B cell (primary cell): ENCODE data around the gene PSORS1C1. TPM values are rescaled to one million over a fixed set of nuclear protein-coding genes. Genes with fewer than 3 reads are reported as not detected.

Experiments used
- ATAC-seq: fragments of 200-7000 bp; cut with Tn5 transposase; one replicate; pipeline ENCODE4 v1.10.0; 2021; ENCODE audit warnings: low read depth, mild to moderate bottlenecking, moderate number of reproducible peaks, moderate library complexity
- CTCF ChIA-PET: fragments of 350-600 bp; sonication (Branson Sonifier 250); formaldehyde crosslinking; loops from one replicate; lab custom pipeline; 2021; ENCODE audit warnings: antibody characterized with exemption, inconsistent platforms; lab: Charles Lee
- POLR2A ChIA-PET: fragments of 350-600 bp; sonication (Branson Sonifier 250); formaldehyde crosslinking; loops from one replicate; lab custom pipeline; 2021; ENCODE audit warnings: antibody characterized with exemption; lab: Charles Lee
- DNase-seq: peaks from one replicate; pipeline ENCODE4 v3.0.0; 2013
- H2AFZ ChIP-seq: 2 replicates; pipeline ENCODE4 v1.6.1; 2012; ENCODE audit warnings: mild to moderate bottlenecking, low read depth, low read length; ENCODE audit not compliant: insufficient read depth, poor library complexity, severe bottlenecking
- H3K27ac ChIP-seq, 2 donors: 1 replicate in 1 of 2; 2 replicates in 1 of 2; pipeline ENCODE4 v1.5.1; 2012 to 2013; ENCODE audit warnings: low read length in 2 of 2, mild to moderate bottlenecking in 2 of 2, moderate library complexity in 1 of 2
- H3K27me3 ChIP-seq, 4 experiments: fragments of 200-600 bp in 1 of 4; sonication (generic) in 1 of 4; replicated peaks in 1 of 4; 1 replicate in 2 of 4; 2 replicates in 2 of 4; pipeline versions ENCODE4 v1.6.1 to v1.7.0; 2013 to 2016; ENCODE audit warnings: low read length in 3 of 4, mild to moderate bottlenecking in 2 of 4, mixed read lengths in 1 of 4, moderate library complexity in 1 of 4; ENCODE audit not compliant: insufficient read depth in 4 of 4, control insufficient read depth in 3 of 4; ENCODE audit errors: control extremely low read depth in 1 of 4
- H3K36me3 ChIP-seq, 2 experiments: replicated peaks in 1 of 2; 1 replicate in 1 of 2; 2 replicates in 1 of 2; pipeline versions ENCODE4 v1.6.1 to v1.7.1; 2013; ENCODE audit warnings: low read length in 1 of 2; ENCODE audit not compliant: insufficient read depth in 2 of 2, control insufficient read depth in 1 of 2; ENCODE audit errors: control extremely low read depth in 1 of 2, extremely low read depth in 1 of 2
- H3K4me1 ChIP-seq, 2 donors: fragments of 200-600 bp in 1 of 2; sonication (generic) in 1 of 2; 1 replicate in 1 of 2; 2 replicates in 1 of 2; pipeline versions ENCODE4 v1.5.1 to v1.6.1; 2013 to 2017; ENCODE audit warnings: low read length in 2 of 2; ENCODE audit not compliant: control insufficient read depth in 2 of 2, insufficient read depth in 2 of 2
- H3K4me2 ChIP-seq: replicated peaks from 2 replicates; pipeline ENCODE3; 2012; ENCODE audit warnings: mild to moderate bottlenecking, low read depth, low read length; ENCODE audit not compliant: poor library complexity, severe bottlenecking
- H3K4me3 ChIP-seq, 5 experiments: fragments of 200-600 bp in 1 of 5; sonication (generic) in 1 of 5; 1 replicate in 3 of 5; 2 replicates in 2 of 5; pipeline versions ENCODE4 v1.5.1 to v1.7.0; 2011 to 2016; ENCODE audit warnings: low read length in 4 of 5, mild to moderate bottlenecking in 4 of 5, low read depth in 2 of 5, control low read depth in 1 of 5, moderate library complexity in 1 of 5; ENCODE audit not compliant: insufficient read depth in 1 of 5; ENCODE audit errors: control extremely low read depth in 1 of 5, extremely low read depth in 1 of 5
- H3K79me2 ChIP-seq: fragments of 200-600 bp; sonication (generic); one replicate; pipeline ENCODE4 v1.6.0; 2016; ENCODE audit warnings: low read length; ENCODE audit not compliant: control insufficient read depth, insufficient read depth
- H3K9ac ChIP-seq: fragments of 200-600 bp; sonication (generic); 2 replicates; pipeline ENCODE4 v1.6.1; 2017; ENCODE audit warnings: mild to moderate bottlenecking, low read length, moderate library complexity
- H3K9me3 ChIP-seq, 3 donors: one replicate each; pipeline versions ENCODE4 v1.6.1 to v1.7.1; 2013; ENCODE audit warnings: low read length in 2 of 3; ENCODE audit not compliant: control insufficient read depth in 2 of 3, insufficient read depth in 1 of 3; ENCODE audit errors: control extremely low read depth in 1 of 3
- H4K20me1 ChIP-seq: 2 replicates; pipeline ENCODE4 v1.6.0; 2012; ENCODE audit warnings: mild to moderate bottlenecking, low read length; ENCODE audit not compliant: insufficient read depth, control insufficient read depth, poor library complexity, severe bottlenecking
- H3K27ac Mint-ChIP-seq: one replicate; pipeline ENCODE4 v1.8.0; 2021; ENCODE audit warnings: mixed read lengths
- H3K27me3 Mint-ChIP-seq: one replicate; pipeline ENCODE4 v1.8.0; 2021; ENCODE audit warnings: mixed read lengths
- H3K4me1 Mint-ChIP-seq: one replicate; pipeline ENCODE4 v1.8.0; 2021; ENCODE audit warnings: mixed read lengths
- H3K4me3 Mint-ChIP-seq: one replicate; pipeline ENCODE4 v1.8.0; 2021; ENCODE audit warnings: mixed read lengths
- H3K9me3 Mint-ChIP-seq: one replicate; pipeline ENCODE4 v1.8.0; 2022; ENCODE audit warnings: mixed read lengths; ENCODE audit not compliant: insufficient read depth
- CTCF ChIP-seq: fragments of 200-600 bp; IDR thresholded peaks from one replicate; pipeline ENCODE4 v1.8.0; 2022; ENCODE audit warnings: antibody characterized with exemption, mild to moderate bottlenecking
- EZH2 ChIP-seq: IDR thresholded peaks from 2 replicates; pipeline ENCODE4 v1.6.1; 2012; ENCODE audit warnings: borderline replicate concordance, low read depth, mild to moderate bottlenecking, moderate library complexity, low read length; ENCODE audit not compliant: insufficient read depth, poor library complexity, severe bottlenecking
- WGBS: methylation state at CpG from one replicate; pipeline ENCODE4 v1.1.5; 2013; ENCODE audit warnings: missing lambda C conversion rate; ENCODE audit not compliant: insufficient coverage; 5-methylcytosine and 5-hydroxymethylcytosine counted together
- intact Hi-C: fragments of 100-400 bp; cut with micrococcal nuclease; formaldehyde crosslinking; loops from one replicate; pipeline ENCODE4 v1.10.0; 2022
- polyA plus RNA-seq: library from polyadenylated mRNA; depleted of rRNA; stranded (reverse); fragments of >200 nt; gene quantifications from 2 replicates; pipeline ENCODE4 v1.2.3, GENCODE V29; 2012
- total RNA-seq, 2 donors: library from RNA; stranded (reverse); fragments of 120-200 nt in 1 of 2; gene quantifications; 1 replicate in 1 of 2; 2 replicates in 1 of 2; pipeline versions ENCODE4 v1.2.3 to v1.2.4, GENCODE V29; 2013 to 2022

Gene PSORS1C1
- total and polyA plus RNA-seq, 2 donors (not counting 1 experiment from before 2014, with no cell fraction given): not detected

GRCh38 chr6:31094389-31094881 is 20.2 kb upstream of the PSORS1C1 start:
- CTCF ChIA-PET: interaction anchor here (0.6 to 2.2 kb wide), 5 partner anchors 8 to 267 kb away, joined by 3 to 19 read pairs (median 4); no protein-coding TSS in a partner anchor
- WGBS: 5% methylated on average over 2 of the region's 3 CpGs
- Histone ChIP-seq H3K27ac (peak overlapping the region in 1 of 2 donors; percentile 59), H3K27me3 (no peaks in the 10 kb centered on the region), H3K9me3 (no peaks in the 10 kb centered on the region), H3K9ac (no peak overlapping the region), H4K20me1 (no peaks in the 10 kb centered on the region), H3K4me1 (peaks cover 13 to 16% of the 10 kb centered on the region in 2 donors), H3K4me3 (peak overlapping the region in 1 of 5 experiments; percentile 22), H2AFZ (peak overlapping the region; percentile 64), H3K36me3 (no peaks in the 10 kb centered on the region), H3K4me2 (peak overlapping the region; percentile 54), H3K79me2 (no peaks in the 10 kb centered on the region)
- Mint-ChIP-seq H3K9me3 (no peaks in the 10 kb centered on the region), H3K27me3 (no peaks in the 10 kb centered on the region), H3K27ac (peak overlapping the region; percentile 85), H3K4me3 (peak overlapping the region; percentile 67), H3K4me1 (peaks cover 16% of the 10 kb centered on the region)
- intact Hi-C loops: no loop called here
- ATAC-seq (peak; percentile 61), DNase-seq (peak; percentile 41)
- TF ChIP-seq EZH2: no peak
- TF ChIP-seq CTCF: no peak
- POLR2A ChIA-PET: no interaction called here

GRCh38 chr6:31096215-31096614 is 18.4 kb upstream of the PSORS1C1 start:
- Histone ChIP-seq H2AFZ (no peak overlapping the region), H3K27me3 (no peaks in the 10 kb centered on the region), H4K20me1 (no peaks in the 10 kb centered on the region), H3K36me3 (no peaks in the 10 kb centered on the region), H3K79me2 (no peaks in the 10 kb centered on the region), H3K4me3 (no peak overlapping the region), H3K4me2 (no peak overlapping the region), H3K27ac (no peak overlapping the region), H3K4me1 (peaks cover 13 to 16% of the 10 kb centered on the region in 2 donors), H3K9me3 (no peaks in the 10 kb centered on the region), H3K9ac (no peak overlapping the region)
- ChIA-PET POLR2A (no interaction called here), CTCF (interaction anchor here (0.6 to 1.4 kb wide), 3 partner anchors 9 to 1184 kb away, joined by 3 read pairs; no protein-coding TSS in a partner anchor)
- Mint-ChIP-seq H3K9me3 (no peaks in the 10 kb centered on the region), H3K4me1 (peaks cover 16% of the 10 kb centered on the region), H3K27ac (no peak overlapping the region), H3K4me3 (no peak overlapping the region), H3K27me3 (peaks cover 4% of the 10 kb centered on the region)
- intact Hi-C loops: no loop called here
- ATAC-seq (no peak), DNase-seq (no peak)
- TF ChIP-seq CTCF (no peak), EZH2 (no peak)
- 91% methylated on average over 1 of the region's 3 CpGs for WGBS
